Muscle of arm (tissue), 12 donors: ENCODE measurements around the gene SLC47A1. TPM values are rescaled to one million over a fixed set of nuclear protein-coding genes. Genes with fewer than 3 reads are reported as not detected.

Experiments used
- DNase-seq: peaks from one replicate; pipeline ENCODE4 v3.0.0-alpha.2; 2013
- polyA plus RNA-seq, 12 donors: library from polyadenylated mRNA; unstranded; fragments of 120-200 nt; gene quantifications; one replicate each; pipeline ENCODE4 v1.2.1, GENCODE V29; 2013; ENCODE audit not compliant: insufficient read length in 12 of 12

SLC47A1 gene
- polyA plus RNA-seq, 12 donors = 0.54 to 3.0 (median 1.7) TPM; not detected in 2

DNA sequence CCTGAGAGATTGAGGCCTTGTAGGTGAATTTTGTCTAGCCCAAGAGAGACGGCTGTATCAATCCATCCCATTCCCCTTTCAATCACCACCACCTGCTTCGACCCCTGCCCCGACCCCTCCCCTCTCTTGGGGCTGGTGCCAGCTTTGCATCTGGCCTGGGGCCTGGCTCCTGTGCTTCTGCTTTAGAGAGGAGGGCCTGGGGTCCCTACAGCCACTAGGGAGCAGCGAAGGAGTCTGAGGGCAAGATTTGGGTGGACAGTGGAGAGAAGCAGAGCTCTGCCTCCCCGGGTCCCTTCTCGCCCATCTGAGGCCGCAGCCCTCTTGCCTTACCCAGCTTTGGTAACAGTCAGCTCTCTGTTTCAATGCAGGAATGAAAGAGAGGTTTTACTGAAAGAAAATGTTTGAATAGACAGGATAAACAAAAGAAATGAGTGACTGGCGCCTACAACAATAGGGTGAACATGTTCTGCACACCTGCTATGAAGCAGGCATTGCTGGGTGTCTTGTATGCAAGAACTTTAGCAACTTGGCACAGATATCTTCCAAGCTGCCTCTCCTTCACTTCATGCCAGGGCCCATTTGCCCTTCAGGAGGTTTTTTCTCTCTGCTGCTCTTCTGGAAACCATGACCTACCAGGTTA lies 57.4 kb downstream of the SLC47A1 start:
- DNase-seq = no peak

DNA sequence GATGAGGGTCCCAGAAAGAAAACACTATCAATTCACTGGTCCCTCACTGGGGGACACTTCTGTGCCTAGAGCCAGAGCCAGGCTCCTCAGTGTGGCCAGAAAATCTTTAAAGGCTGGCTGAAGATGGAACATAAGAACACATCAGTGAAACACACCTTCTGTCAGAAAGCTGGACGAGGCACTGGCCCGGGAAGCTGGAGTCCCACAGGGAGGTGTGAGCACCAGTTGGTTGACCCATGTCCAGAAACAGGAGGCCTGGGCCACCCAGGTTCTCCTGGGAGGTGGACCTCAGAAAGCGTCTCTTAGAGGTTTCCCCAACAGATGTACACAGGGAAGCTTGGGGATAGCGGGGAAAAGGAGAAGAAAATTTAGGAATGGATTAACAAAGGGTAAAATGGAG lies 58.7 kb downstream of the SLC47A1 start:
- DNase-seq = no peak

DNA sequence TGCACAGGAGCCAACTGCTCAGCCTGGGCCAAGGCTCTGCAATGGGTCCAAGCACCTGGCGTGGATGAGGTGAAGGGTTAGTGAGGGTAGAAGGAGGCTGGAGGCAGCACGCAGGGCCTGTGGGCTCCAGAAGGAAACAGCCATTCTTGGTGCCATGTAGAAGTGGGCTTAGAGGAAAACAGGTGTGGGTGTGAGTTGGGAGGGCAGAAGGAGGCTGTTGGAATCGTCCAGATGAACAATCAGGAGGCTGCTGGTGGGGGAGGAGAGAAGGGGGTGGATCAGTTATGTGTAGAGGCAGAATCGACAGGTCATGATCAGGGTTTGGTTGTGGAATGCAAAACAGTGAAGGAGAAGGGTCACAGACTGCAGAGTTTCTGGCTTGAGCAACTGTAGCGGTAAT lies 63.2 kb downstream of the SLC47A1 start:
- no peak for DNase-seq

DNA sequence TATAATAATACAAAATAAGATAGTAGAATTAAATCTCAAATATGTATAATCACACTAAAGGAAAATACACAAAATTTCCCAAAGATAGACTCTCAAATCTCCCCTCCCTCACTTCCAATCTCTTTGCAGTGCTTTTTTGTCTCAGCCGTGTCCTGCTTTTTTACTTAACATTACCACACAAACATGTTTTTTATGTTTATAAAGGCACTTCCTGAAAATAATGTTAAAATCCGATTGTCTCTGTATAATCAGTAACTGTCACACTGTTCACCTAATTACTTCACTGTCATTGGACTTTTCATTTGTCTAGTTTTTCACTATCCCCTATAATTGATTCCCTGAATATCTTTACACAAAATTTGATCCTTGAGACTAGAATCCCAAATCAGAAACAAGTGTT lies 76.7 kb downstream of the SLC47A1 start:
- DNase-seq = no peak

DNA sequence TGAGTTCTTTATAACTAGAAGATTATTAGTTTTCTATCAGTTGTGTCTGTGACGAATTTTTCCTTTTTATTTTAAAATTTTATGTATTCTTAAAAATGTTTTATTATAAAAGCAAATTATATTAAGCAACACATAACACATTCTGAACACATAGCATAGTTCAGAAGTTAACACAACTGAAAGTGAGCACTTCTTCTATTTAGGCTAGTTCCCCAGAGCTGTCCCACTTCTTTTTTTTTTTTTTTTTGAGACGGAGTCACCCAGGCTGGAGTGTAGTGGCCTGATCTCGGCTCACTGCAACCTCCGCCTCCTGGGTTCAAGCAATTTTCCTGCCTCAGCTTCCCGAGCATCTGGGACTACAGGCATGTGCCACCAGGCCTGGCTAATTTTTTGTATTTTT lies 77.2 kb downstream of the SLC47A1 start:
- DNase-seq = no peak

DNA sequence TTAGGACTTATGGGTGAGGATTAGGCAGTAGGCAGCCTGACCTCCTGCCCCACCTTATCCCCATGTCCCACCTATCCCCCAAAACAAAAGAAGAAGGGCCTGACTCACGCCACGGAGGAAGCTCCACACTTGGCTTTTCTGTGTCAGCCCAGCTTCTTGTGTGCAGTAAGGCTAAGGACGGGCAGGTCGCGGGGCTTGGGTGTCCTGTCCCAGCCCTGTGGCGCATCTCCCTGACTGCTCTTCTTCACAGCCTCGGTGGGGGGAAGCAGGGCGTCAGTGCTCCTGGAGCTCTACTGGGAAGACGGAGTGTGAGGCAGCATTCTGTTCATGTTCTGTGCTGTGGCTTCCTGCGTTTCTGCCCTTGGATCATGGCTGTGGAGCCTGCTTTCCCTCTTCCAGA lies 80.3 kb downstream of the SLC47A1 start:
- no peak for DNase-seq

DNA sequence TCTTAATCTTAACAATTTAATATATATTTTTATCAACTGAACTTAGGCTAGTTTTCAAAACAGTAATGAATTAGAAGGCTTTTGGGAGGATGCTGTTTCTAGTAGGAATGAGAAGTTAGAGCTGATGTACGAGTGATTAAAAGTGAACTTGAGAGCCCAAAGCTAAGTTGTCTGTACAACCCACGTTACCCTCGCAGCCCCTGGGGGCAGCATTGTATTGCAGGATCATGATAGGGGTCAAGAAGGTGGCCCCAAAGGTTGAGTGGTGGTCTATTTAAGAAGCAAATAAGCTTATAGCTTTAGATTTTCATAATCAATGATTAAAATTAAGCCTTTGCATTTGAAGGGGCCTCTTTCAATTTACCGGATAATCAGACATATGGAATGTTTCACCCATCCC lies 81.2 kb downstream of the SLC47A1 start:
- no peak for DNase-seq

DNA sequence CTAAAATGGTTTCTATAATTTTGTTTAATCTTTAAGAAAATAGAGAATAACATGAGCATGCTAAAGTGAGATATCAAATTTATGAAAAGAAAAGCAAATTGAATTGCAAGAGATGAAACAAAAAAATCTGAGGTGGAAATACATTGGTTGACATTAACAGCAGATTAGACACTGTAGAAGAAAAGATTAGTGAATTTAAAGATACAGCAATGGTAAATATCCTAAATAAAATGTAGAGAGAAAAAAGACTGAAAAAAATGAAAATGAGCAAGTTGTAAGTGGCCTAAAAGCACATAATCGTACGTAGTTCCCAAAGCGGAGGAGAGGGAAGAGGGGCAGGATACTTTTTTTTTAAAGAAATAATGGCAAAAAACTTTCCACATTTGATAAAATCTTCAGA lies 84.4 kb downstream of the SLC47A1 start:
- DNase-seq = no peak

DNA sequence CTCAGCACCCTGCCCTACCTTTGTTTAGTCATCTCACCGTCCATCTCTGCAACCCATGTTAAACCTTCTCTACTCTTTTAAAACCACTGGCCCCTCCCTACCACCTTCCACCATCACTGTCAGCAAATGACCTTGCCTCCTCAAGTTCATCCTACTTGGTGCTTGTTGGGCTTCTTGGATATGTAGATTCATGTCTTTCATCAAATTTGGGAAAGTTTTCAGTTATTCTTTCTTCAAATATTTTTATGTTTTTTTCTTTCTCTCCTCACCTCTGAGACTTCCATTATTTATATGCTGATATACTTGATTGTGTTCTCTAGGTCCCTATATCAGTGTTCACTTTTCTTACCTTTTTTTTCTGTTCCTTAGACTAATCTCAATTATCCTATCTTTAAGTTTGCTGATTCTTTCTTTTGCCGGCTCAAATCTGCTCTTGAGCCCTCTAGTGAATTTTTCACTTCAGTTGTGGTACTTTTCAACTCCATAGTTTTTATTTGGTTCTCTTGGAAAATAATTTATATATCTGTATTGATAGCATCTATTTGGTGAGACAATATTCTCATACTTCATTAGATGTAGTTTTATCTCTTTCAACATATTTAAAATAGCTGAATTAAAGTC lies 86.2 kb downstream of the SLC47A1 start:
- DNase-seq = no peak

DNA sequence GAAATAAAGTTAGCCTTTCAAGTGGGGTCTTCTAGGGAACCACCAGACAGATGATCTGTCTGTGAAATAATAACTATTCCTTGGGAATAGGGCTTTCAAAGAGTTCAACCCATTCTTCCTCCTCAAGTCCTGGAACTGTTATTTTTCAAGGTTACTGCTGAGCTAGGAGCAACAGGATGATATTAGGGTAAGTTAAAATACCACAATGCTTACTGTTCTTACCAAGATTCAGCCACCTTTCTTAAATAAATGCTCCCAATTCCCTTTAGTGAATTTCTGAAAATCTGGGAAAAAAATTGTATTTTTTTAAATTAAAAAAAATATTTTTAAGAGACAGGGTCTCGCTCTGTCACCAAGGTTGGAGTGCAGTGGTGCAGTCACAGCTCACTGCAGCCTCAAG lies 88.0 kb downstream of the SLC47A1 start:
- no peak for DNase-seq

DNA sequence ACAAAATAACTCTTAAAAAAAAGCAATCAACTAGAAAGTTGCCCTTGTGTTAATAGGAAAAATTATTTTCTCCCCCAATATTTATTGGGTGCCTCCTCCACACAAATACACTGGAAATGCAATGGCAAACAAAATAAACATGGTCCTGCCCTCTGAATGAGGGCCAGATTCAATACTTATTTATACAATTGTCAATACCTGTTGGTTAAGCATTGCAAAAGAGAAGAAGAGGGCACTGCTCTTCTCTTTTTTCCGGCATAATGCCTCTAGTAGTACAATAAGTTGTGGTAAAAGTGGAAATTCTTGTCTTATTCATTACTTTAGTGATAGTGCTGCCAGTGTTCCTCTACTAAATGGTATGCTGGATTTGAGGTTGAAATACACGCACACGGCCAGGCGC lies 92.4 kb downstream of the SLC47A1 start:
- no peak for DNase-seq

Other genes with a start within 250 kb of the SLC47A1 start
- 10 to 100 TPM in 1 of 12 donors, 1 to 10 TPM in 9, not detected in 2; 4.8 to 11.5 (median 6.2) TPM for gene B9D1, start 171.1 kb upstream of the SLC47A1 start, polyA plus RNA-seq
- 10 to 100 TPM in 11 of 12 donors, not detected in 1; 18.7 to 45.4 (median 21.4) TPM for gene MAPK7, start 155.4 kb upstream of the SLC47A1 start, polyA plus RNA-seq
- gene MFAP4, start 146.7 kb upstream of the SLC47A1 start, polyA plus RNA-seq = 100 to 1,000 TPM in 11 of 12 donors, not detected in 1; 216 to 437 (median 270) TPM
- gene RNF112, start 122.6 kb upstream of the SLC47A1 start, polyA plus RNA-seq = 10 to 100 TPM in 1 of 12 donors, 1 to 10 TPM in 10, not detected in 1; 2.1 to 23.0 (median 3.6) TPM
- gene ALDH3A2, start 114.9 kb downstream of the SLC47A1 start, polyA plus RNA-seq = 10 to 100 TPM in 11 of 12 donors, not detected in 1; 27.3 to 45.2 (median 38.8) TPM
- under 1 TPM in 10 of 12 donors, not detected in 2; 0.15 to 0.60 (median 0.26) TPM for gene SLC47A2, start 182.7 kb downstream of the SLC47A1 start, polyA plus RNA-seq
- under 1 TPM in 7 of 12 donors, not detected in 5; 0.08 to 0.38 (median 0.18) TPM for gene ALDH3A1, start 214.4 kb downstream of the SLC47A1 start, polyA plus RNA-seq